HG03097 (cell line): ENCODE data around the gene HOXA5.

Experiments
- ATAC-seq: cut with Tn5 transposase; IDR thresholded peaks from one replicate; pipeline ENCODE4 v1.9.1; 2021; ENCODE audit not compliant: unreplicated experiment, low FRiP score

Gene HOXA5

DNA sequence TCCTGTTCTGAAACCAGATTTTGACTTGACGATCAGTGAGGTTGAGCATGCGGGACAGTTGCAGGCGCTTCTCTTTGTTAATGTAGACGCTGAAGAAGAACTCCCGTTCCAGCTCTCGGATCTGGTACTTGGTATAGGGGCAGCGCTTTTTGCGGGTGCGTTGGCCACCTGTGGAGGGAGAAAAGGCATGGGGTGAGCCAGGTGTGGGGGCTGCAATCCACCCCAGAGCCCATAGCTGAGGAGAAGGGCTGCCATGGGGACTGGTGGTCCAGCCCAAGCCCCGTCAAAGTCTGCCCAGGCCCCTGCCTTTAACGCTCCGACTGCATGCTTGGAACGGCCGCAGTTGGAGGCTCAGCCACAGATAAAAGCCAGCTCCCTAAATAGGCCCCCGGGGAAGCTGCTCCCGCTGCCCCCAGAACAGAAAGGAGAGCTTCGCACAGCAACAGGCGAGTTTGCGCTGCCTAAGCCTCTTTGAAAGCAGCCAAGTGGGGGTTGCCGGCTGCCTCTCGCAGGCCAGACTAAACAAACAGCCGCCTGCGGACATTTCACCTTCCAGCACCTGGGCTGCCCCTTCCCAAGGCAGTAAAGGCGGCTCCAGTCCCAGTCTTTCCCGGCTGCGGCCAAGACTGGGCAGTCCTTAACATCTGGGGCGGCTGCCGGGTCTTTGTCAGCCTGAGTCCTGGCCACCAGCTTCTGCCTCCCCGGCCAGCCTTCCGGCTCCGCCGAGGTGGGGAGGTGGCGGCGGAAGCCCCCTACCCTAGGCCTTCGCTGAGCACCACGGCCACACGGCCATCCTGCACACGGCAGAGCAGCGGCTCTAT, 39.6 kb upstream of the HOXA5 start:
- ATAC-seq = no peak

DNA sequence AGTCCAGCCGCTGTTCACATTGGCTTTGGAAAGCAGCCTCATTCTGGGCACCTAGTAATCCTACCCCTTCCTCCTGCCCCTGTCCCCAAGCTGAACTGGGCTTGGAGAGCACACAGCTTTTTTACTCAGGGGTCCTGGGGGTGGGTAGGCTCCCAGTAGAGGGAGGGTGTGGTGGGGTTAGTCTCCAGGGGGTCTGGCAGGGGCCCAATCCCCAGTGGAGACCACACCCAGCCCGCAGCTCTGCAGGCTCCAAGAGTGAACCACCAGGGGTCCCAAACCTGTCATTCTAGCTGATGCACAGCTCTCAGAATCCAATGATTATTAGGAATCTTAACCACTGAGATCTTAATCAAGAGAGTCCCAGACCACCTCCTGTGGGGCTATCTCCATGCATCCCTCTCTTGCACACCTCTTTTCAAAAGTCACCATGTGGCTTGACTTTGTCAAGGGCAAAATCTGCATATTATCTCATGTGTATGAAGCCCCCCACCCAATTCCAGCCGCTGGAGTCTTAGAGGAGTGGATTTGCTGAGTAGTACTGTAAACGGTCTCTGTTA, 38.9 kb upstream of the HOXA5 start:
- ATAC-seq = no peak

DNA sequence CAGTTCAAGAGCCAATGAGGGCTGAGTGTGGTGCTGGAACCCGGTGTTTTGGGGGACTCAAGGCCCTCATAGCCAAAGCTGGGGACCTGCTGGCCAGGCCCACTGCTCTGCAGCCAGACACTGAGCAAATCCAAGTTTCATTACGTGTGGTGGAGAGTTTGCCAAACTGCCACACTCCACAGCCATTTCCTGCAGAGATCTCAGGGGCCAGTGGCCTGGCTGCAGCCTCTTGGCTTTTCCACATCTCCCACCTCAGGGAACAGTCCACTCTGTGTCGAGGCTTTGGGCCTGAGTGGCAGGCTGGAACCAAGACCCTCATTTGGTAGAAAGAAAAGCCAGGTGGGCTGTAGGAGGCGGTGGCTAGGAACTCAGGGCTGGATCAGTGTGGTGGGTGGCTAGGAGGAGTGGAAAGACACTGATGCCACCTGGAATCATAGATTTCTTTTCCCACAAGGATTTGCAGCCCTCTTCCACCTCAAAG, 38.4 kb upstream of the HOXA5 start:
- no peak for ATAC-seq

DNA sequence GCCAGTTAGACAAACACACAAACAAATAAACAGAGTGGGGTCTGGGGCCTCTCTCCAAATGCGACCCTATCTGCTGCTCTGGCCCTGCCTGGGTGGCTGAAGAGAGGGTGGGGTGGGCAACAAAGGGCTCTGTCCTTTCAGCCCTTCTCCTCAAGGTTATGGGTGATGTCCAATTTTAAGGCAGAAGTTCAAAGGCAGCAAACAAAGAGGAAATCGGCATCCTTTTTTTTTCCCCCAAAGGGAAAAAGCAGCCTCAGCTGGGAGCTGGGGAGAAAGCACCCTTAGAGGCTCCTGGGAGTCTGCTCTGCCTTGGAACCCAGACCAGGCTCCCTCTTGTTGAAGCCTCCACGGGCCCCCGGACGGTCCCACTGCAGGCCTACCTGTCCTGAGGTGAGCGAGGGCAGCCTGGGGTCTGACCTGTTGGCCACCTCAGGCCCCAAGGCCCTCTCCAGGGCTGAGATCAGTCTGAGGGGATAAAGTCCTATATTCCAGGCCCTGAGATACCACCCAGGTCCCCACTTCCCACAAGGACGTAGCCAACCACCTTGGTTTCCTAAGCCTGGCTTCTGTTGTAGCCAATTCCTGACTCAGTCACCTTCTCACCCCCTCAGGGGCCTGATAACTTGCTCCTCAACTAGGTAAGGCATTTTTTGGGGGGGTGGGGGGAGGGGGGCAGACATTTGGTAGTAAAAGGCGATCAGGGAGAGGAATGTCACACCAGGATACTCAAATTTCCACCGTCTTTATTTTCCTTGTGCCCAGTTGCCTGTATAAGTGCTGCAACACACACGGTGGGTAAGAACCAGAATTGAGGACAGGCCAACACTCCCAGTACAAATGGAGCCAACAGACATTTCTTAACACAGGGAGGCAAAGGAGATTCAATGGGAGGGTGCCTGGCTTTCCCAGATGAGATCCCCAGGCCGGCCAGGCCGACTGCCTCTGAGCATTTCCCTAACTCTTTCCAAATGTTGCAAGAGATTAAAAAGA, 37.2 kb upstream of the HOXA5 start:
- ATAC-seq = no peak

DNA sequence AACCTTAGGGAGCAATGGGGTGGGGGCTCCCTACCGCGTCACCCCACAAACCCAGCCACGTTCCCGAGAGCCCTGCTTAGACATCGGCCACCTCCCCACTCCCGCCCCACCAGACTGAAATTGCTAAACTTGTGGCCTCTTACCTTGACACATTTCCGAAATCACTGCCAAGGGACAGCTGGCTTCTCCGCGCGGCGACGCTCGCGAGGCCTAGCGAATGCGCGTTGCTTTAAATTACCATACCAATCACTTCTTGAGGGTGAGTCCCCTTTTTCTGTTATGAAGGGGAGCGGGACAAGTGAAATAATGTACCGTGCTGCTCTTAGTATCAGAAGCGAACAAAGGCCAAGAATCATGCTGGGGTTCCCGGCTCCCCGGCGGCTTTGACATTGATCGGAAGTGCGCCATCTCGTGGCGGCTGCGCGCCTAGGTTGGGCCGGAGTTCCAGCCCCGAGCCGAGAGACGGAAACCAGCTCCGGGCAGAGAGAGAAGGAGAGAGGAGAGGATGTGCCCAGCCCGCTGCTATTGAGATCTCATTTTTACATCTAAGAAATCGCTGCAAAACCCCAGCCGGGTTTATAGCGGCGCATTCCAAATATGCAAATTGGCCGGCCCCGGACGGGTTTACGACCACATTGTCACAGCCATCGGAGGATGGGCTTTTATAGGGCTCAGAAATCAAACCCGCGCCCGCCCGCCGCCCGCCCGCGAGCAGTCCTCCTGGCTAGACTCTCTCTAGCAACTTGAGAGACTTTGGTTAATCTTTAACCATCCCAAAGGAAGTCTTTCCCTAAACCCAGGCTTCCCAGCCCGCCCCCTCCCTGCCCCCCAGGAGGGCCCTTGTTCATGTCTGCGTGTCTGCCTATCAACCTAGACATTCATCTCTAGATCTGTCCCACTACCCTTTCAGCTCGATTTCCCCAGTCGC, 36.3 kb upstream of the HOXA5 start:
- ATAC-seq = no peak

DNA sequence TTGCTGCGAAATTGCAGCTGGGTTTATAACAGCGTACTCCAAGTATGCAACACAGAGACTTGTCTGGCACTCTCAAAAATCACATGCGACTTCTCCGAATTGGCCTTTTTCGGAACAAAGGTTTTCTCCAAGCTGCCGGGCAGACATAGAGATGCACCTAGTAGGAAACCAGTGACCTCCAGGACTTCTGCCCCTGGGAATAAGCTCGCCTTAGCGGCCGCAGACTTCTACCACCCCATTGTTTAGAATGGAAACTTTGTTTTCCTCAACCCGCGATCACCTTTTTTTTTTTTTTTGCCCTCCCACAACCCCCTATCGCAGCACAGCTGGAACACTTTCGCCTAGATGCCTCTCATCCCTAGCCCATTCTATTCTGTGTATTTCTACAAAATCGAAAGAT, 35.5 kb upstream of the HOXA5 start:
- ATAC-seq = no peak

DNA sequence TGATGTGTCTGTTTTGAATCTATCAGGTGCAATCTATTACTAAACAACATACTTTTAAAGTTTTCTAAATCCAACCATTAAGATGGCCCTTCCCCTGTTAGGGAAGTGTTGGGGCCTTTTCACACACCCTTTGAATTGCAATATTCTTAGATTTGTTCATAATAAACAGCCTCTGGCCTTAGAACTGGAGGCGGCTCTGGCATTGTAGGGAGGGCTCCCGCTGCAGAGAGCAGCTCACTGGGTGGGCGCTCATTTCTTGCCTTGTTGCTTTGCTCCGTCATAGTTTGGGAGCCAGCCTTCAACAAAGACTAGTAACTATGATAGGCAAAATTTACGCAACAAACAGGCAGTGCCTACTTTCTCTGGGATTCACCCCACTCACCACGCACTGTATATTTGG, 34.9 kb upstream of the HOXA5 start:
- no peak for ATAC-seq

DNA sequence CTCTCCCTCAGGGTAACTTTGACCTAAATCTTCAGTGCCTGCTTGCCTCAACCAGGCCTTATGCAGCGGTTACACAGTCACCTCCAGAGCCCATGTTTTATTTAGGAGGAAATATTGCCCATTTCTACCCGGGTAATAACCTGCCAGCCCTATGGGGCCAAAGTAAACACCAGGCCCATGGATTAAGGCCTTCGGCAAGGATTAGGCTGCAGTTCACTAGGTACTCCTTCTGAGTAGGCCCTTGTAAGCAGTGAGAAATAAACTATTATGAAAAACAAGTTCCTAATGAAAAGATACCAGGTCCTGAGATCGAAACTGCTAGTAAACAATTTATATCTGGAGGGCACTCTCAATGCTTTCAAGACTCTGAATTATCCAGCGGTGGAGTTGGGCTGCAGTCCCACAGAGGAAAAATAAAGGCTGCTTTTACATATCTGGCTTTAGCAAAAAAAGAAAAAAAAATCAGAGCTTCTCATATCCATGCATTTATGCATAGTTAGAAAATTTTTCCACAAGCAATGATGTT, 34.4 kb upstream of the HOXA5 start:
- no peak for ATAC-seq

DNA sequence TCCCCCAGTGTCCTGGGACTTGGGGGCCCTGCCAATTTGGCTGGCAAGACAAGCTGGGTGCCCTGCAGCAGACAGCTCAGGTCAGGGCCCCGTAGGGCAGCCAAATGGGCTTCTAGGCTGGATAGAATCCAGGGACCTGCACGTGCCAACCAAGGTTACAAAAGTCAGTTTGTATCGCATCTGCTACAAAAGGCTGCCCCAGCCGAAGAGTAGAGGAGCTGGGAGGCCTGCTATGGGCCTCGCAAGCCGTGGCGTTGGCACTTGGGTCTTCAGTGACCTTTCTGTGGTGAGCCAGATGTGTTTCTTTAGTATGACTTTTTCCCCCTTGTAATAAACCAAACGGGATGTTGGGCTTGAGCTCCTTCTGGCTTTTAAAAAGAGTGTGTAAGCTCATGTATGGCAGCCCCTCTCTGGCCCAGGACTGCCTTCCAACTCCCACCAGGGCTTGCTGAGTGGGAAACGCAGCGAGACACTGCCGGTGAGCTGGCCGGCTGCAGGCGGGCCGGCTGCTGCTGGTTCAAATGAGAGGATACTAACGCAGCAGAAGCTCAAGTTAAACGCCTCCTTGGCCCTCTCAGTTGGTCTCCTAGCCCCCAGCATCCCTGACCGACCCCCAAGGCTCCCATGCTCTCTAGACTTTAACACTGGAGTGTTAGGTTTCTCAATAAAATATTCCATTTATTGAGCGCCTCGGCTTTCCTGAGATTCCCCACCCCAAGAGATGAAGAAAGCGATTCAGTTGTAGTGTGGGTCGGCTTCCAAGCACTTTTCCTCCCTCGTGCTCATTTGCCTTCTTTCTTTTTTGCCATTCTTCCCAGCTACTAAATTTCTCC, 33.7 kb upstream of the HOXA5 start:
- ATAC-seq = no peak

DNA sequence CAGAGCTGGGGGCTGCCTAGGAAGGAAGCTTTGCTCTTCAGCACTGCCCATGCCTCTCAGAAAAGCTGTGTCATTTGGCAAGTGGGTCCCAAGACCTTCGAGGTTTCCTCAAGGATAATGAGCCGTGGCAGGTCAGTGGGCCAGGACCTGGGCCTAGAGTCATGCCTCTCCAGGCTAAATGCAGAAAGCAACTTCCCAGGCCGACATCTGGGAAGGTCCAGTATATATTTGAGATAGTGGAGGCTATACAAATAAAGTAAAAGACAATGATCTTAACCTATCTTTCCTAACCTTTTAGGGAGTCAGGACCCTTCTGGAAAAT, 33.0 kb upstream of the HOXA5 start:
- no peak for ATAC-seq

DNA sequence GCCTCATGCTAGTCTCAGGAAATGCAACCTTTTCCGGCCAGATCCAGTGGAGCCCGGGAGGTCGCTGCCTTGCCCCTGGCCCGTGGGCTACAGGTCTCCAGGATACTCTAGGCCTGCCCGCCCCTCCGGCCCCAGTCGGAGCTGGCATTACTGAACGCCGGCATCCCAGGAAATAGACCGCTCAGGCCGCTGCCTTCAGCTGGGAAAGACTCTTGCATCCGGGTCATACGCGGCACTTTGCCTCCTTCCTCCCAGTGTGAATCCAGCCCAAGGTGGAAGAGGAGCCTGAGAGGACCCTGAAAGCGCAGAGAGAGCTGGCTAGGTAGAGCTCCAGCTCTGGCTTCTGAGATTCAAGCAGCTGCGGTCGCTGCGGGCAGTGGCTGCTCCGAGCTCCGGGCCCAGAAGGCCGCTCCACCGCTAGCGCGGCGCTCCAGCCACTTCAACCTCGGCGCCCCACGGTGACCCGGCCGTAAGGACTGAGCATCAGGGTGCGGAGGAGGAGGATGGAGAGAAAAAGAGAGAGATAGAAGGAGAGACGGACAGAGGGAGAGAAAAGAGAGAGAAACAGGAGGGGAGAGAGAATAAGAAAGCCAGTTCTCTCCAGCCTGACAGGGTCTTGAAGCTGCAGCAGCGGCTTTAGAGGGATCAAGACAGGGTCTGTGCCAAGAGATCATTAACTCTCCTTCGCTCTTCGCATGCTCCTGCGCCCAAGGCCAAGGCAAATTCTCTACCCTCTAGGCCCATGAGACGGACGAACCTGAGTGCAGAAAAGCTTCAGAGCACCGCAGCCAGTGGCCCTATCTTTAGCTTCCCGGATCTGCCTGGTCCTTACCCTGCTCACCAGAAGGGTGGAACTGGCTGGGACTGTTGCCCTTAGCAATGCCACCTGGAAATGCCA, 32.4 kb upstream of the HOXA5 start:
- ATAC-seq = no peak

DNA sequence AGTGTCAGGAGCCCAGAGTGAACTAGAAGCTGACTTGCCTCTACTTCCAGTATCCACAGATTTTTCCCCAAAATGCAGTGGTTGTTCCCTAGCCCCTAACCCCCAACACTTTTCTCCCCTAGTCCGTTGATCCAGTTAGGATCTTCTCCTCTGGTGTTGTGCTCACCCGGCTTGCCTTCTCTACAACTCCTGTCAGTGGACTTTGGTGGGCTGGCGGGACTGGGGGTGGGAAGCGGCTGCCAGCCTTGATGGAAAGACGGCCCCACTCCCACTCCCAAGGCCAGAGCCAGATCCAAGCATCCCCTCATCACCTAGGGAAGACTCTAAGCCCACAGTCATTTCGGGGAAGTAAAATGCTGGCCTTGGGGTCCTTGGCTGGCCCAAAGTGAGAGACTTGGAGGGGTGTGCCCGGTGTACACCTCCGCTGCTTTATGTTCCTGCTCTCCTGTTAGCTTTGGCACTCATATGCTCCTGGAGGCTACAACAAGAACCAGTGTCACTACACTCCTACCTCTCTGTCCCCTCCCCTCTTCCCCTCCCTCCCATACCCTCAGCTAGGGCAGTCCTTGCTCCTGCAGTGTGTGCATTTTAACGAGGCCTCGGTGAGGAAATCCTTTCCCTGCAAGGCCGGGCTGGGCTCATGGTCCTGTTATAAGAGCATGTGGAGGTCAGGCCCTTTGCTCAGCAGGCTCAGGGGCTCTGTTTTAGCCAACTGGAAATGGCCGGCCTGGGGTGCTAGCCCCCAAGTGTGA, 31.6 kb upstream of the HOXA5 start:
- ATAC-seq = no peak

DNA sequence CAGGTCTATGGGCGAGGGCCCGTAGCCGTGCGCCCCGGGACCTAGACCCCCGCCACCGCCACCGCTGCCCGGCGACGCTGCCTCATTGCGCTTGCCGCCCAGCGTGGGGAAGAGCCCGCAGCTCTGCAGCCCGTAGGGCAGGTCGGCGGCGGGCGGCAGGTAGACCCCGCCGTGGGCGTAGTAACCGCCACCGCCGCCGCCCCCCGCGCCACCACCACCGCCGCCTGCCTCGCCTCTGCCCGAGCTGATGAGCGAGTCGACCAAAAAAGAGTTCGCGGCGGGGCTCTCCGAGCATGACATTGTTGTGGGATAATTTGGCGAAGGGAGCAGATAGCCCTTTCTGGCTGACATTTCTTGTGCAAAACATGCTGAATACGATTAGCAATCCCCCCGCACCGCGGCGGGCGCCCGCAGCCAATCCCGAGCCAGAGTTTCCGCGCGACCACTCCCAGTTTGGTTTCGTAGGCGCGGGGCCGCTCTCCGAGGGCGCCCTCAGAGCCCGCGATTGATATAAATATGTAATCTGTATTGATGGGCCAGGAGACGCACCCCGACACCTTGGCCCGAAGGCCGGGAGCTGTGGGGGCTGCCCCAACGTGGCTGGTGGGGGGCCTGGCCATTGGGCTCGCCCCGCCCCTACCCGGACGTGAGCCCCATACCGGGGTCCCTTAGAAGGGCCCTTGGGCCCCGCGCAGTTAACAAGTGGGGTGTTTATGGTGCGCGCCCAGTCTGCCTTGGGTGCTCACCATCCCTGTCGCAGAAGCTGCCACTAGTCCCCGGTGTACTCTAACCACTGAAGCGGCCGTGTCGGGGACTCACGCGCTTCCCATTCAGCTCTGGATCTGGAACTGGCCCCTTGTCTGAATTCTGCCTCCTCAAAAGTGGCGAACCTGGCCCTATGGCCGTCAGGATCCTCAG, 30.7 kb upstream of the HOXA5 start, which contains the start of gene HOXA10:
TSS of gene HOXA10 (minus strand) at position 365 of the 918 bp plus-strand sequence. CDS start at position 351, 14 bp downstream.
- no peak for ATAC-seq

DNA sequence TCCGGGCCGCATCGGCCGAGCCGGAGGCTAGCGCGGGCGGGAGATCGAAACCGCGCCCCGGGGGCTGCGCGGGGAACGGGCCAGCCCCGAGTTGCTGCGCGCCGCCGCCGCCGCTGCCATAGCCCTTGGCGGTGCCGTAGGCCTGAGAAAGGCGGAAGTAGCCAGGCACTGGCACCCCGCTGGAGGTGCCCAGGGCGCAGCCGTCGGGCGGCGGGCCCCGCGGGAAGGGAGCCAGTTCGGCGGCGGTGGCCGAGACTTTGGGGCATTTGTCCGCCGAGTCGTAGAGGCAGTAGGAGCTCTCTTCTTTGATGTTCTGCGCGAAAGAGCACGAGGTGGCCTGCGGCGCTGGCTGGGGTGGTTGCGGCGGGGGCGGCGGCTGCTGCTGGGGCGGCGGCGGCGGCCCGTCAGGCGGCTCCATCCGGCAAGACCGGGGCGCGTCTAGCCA, 30.1 kb upstream of the HOXA5 start:
- ATAC-seq = no peak

DNA sequence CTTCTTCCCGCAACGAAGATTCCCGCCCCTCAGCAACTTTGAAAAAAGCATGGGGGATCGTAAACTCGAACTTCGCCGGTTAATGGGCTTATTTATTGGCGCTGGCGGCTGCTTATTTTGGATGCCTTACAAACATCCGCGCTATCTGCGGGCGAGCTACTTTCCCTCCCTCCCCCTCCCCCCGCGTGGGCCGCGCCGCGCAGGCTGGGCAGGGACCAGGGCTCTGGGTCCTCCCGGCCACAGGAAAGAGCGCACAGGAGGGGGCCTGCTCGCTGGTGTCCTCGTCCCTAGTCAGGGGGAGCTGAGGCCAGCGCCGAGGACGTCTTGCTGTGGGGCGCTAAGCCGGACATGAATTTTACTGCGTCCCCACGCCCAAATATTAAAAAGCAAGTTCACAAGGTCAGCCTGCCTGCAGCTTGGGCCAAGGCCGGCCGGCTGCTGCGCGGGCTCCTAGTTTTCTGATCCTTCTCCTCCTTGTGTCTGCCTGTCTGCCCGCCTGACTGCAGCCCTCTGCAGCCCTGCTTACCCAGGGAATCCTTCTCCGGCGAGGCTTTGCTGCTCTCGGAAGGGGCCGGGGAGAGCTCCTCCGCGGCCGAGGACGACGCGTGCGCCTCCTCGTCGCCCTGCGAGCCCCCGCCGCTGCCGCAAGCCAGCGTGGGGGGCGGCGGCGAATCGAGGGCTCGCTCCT, 29.5 kb upstream of the HOXA5 start:
- ATAC-seq = no peak
